ENCODE measurements around the gene SDHAF1. TPM values are rescaled to one million over a fixed set of nuclear protein-coding genes. Genes with fewer than 3 reads are reported as not detected.
A peak's percentile ranks its signal among the peaks of the same experiment; 100 is the strongest.

The SDHAF1 gene
- total RNA-seq, 1 donor from 2014 or later = 11.0 TPM

DNA sequence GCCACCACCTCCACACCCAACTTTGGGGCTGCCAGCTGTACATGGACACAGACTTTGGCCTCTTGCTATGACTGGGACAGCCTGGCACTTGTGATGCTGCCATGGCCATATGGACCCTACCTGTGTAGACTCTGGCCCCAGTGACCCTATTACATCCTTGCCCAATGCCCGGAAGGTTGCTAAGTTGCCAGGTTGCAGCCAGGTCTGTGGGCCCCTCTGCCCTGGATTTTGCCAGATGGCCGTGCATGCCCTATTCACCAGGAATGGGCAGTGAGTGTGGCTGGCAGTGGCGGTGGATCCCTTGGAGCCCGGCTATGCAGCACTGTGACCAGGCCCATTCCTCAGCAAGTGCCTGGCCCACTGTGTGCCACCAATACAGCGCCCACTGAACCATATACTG lies 8.9 kb upstream of the SDHAF1 start:
- intact Hi-C loops (cut with DNase I) = no loop called here
- DNase-seq (ENCODE audit: low spot score) = no peak

DNA sequence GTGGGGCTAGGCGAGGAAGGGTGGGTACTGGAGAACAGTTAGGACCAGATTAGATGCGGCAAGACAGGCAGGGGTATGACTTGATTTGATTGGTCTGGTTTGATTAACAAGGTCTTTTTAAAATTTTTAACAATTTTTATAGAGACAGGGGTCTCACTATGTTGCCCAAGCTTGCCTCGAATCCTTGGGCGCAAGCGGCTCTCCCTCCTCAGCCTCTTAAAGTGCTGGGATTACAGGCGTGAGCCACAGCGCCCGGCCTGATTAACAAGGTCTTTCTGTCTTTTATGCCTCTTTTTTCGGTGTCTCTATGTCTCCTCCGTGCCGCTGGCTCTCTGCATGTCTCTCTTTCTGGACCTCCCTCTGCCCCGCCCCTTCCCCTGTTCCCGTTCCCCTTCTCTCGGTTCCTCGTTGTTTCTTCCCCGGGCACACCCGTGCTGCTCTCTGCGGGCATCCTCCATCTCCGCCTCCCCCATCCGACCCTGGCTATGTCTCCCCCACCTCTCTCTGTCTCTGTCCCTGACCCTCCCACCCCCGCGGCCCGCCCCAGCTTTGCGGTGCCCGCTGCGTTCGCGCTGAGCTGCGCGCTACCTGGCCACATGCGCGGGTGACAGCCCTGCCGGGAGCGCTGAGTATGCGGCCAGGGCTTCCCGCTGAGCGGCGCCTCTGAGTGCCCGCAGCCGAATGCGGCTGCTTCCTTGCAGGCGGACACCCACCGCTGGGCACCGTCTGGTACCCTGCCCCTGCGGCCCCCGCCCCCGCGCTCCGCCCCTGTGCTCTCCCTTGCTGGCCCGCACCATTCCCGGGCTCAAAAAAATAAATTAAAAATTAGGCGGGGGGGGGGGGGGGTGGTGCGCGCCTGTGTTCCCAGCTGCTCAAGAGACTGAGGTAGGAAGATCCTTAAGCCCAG lies 8.1 kb upstream of the SDHAF1 start:
- intact Hi-C loops (cut with DNase I) = no loop called here
- peak; percentile 79 for DNase-seq (ENCODE audit: low spot score)

DNA sequence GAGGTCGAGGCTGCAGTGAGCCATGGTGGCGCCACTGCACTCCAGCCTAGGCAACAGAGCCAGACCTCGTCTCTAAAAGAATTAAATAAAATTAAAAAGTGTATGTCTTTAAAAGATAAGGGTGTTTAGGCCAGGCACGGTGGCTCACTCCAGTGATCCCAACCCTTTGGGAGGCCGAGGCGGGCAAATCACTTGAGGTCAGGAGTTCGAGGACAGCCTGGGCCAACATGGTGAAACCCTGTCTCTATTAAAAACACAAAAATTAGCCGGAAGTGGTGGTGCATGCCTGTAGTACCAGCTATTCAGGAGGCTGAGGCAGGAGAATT lies 7.5 kb upstream of the SDHAF1 start:
- intact Hi-C loops (cut with DNase I) = no loop called here
- DNase-seq (ENCODE audit: low spot score) = no peak

DNA sequence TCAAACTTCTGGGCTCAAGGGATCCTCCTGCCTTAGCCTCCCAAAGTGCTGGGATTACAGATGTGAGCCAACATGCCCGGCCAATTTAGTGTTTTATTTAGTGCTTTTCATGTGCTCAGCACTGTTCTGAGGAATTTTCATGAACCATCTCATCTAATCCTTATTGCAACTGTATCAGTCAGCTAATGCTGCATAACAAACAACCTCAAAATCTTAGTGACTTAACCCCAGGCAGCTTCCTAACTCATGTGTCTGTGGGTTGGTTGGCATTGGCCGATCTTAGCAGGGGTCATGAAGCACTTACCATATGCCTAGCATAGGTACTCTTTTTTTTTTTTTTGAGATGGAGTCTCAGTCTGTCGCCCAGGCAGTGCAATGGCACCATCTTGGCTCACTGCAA lies 6.2 kb upstream of the SDHAF1 start:
- DNase-seq (ENCODE audit: low spot score) = no peak
- intact Hi-C loops (cut with DNase I) = no loop called here

DNA sequence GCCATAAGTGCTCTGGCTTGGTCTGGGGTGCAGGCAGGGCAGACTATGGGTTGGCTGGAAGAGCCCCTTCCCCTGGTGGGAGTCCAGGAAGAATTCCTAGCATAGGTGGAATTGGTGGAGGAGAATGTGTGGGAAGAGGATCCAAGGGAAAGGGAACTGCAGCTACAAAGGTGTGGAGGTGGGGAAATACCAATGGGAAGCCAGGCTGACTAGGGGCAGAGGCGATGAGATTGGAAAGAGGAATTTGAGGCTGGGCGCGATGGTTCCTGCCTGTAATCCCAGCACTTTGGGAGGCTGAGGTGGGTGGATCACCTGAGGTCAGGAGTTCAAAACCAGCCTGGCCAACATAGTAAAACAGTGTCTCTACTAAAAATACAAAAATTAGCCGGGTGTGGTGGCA lies 4.8 kb upstream of the SDHAF1 start:
- DNase-seq (ENCODE audit: low spot score) = no peak
- intact Hi-C loops (cut with DNase I) = no loop called here

DNA sequence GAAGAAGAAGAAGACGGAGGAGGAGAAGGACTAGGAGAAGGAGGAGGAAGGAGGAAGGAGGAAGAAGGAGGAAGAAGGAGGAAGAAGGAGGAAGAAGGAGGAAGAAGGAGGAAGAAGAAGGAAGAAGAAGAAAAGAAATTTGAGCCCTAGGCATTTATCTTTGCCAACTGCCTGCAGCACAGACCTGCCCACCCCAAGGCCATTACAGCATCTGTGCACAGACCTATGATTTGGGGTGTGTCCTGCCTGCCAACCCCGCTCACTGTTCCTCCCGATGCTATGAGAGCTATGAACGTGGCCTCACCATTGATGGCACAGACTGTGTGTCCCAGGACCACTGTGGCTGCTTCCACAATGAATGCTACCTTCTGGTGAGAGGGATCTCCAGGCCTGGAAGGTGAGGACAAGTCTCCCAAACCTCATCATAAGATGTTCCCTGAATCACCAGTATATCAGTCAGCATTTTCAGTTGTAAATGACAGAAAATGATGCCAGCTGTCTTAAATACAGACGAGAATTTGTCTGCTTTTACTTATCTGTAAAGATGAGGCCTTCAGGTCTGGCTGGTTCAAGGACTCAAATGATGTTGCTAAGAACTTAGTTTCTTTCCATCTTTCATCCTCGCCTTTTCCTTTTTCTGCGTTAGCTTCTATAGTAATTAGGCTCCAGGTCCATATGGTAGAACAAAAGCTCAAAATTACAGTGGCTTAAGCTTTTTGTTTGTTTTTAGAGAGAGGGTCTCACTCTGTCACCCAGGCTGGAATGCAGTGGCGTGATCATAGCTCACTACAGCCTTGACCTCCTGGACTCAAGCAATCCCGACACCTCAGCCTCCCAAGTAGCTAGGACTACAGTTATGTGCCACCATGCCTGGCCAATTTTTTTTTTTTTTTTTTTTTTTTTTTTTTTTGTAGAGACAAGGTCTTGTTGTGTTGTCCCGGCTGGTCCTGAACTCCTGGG lies 3.9 kb upstream of the SDHAF1 start:
- intact Hi-C loops (cut with DNase I) = no loop called here
- DNase-seq (ENCODE audit: low spot score) = no peak

DNA sequence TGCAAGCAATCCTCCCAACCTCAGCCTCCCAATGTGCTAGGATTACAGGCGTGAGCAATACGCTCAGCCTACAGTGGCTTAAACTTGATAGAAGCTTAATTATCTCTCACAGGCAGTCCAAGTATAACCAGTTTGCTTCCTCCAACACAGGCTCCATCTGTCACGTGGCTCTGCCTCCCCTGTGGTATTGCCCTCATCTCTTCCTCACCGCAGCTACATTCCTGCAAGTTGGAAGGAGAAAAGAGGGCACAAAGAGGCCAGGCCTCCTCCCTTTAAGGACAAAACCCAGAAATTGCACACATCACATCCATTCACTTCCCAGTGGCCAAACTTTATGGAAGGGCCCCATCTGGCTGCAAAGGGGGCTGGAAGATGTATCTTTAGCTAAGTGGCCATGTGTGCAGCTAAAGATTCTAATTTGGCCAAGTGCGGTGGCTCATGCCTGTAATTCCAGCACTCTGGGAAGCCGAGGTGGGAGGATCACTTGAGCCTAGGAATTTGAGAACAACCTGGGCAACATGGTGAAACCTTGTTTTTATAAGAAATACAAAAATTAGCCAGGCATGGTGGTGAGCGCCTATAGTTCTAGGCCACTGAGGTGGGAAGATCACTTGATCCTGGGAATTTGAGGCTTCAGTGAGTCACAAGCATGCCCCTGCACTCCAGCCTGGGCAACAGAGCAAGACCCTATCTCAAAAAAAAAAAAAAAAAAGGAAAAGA lies 3.1 kb upstream of the SDHAF1 start:
- intact Hi-C loops (cut with DNase I) = no loop called here

DNA sequence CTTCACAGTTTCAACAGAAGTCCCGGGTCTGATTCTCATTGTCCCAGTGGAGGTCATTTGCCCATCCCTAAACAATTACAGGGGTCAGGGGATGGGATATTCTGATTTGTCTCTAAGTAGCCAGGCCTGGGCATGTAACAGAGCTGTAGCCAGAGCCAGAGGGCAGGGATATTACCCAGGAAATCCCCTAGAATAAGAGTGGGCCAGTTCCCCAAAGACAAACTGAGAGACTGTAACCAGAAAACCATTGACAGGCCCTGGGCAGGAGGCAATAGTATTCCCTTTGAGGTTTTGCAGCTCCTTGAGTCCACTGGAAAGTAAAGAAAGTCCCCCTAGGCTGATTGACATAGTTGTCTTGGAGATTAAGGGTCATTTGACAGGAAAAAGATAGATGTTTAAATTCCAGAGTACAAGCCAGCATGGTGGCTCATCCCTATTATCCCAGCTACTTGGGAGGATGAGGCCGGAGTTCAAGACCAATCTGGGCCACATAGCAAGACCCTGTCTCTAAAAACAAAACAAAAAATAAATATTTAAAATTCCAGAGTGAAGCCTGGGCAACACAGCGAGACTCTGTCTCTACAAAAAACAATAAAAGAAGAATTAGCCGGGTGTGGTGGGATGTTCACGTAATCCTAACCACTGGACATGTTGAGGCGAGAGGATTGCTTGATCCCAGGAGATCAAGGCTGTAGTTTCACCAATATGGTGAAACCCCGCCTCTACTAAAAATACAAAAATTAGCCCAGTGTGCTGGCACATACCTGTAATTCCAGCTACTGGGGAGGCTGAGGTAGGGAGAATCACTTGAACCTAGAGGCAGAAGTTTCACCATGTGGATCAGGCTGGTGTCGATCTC lies 1.9 kb upstream of the SDHAF1 start:
- intact Hi-C loops (cut with DNase I) = no loop called here
- DNase-seq (ENCODE audit: low spot score) = no peak

More for the DNA sequence above, 3.1 kb upstream of the SDHAF1 start:
- DNase-seq (ENCODE audit: low spot score) = no peak

DNA sequence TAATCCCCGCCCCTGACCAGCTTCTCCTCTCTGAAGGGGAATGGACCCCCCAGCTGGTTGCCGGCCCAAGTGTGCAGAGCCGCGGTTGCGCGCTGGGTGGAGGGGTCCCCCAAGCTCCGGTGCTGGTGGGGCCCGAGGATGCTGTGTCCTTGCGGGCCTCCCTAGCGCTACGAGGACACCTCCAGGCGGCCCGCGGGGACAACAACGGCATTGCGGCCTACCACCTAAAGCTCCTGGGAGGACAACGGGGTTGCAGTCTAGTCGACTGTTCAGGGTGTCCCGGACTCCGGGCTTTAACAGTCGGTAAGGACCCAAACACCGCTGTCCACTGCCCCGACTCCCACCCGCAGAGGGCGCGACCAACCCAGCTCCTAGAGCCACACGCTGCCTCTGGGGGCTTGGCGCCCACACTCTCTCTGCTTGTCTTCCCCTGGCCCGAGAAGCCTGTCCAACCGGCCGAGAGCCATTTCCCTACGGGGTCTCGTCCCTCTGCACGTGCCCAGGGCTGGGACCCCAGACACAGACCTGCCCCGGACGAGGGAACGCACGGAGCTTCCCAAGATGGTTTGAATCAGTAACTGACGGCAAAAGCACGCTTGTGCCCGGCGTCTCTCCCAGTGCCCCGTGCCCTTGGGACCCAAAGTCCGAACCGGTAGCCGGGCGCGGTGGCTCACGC lies 927 bp upstream of the SDHAF1 start:
- intact Hi-C loops (cut with DNase I) = no loop called here
- DNase-seq (ENCODE audit: low spot score) = no peak

DNA sequence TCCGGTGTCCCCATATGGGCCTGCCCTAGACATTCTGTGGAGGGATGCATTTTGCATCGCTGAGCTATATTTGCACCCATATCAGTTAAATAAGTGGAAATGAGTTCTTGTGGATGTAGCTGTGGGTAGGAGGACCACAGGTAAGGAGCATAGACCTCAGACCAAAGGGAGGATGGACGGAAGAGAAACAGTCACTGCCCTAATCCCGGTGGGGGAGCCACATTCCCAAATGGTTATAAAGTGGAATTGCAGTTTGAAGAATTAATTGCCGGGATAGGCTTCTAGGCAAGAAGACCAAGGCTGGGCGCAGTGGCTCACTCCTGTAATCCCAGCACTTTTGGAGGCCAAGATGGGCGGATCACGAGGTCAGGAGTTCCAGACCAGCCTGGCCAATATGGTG lies 1.8 kb downstream of the SDHAF1 start:
- DNase-seq (ENCODE audit: low spot score) = no peak
- intact Hi-C loops (cut with DNase I) = loop anchor here (5.0 kb wide), 1 partner anchor 336 kb away; no protein-coding TSS in a partner anchor

DNA sequence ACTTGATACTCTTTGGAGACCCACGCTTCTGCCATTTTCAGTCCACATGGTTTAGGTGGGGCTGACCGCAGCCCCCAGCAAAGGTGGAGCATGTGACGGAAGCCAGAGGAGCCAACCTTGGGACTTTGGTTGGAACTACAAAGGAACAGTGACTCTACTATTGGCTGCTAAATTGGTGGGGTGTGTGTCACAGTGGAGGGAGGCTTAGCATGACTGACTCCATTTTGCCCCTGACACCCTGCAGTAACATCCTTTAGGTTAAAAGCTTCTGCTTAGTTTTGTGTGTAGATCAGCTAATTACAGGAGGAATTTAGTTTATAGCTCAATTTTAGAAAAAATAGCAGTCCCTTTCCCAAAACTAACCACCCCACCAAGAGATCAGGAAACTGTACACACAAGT lies 6.6 kb downstream of the SDHAF1 start:
- intact Hi-C loops (cut with DNase I) = no loop called here
- DNase-seq (ENCODE audit: low spot score) = no peak

DNA sequence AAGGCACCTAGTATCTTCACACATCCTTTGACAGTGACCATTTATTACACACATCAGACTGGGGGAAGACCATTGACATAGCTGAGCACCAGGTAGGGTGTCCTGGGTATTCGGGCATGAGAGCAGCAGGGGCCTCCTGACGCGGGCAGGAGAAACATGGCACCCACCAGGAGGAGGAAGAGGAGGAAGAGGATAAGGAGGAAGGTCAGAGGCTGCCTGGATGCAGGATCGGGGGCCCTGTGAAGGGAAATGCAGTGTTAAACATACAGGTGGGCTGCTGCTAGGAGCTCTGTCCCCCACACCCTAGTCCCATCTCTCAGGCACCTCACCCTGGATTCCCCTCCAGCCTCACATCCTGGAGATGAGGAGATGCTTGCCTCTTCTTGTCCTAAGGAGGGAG lies 8.3 kb downstream of the SDHAF1 start:
- intact Hi-C loops (cut with DNase I) = no loop called here
- no peak for DNase-seq (ENCODE audit: low spot score)

DNA sequence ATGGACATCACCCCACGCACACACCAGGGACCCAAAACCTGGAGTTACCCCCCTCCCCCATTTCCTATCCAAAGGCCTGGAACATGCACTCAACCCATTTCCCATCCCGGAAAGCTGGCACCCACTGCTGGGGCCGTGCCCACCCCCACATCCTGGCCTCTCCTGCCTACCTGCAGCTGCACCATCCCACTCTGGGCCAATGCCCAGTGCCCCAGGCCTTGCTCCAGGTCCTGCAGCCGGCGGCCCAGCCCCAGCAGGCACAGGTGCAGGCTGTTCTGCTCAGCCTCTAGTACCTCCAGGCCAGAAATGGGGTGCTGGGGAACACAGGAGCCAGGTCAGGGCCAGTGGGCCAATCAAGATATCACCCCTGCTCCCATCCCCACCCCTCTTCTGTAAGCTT lies 12.0 kb downstream of the SDHAF1 start:
- DNase-seq (ENCODE audit: low spot score) = no peak
- intact Hi-C loops (cut with DNase I) = no loop called here

DNA sequence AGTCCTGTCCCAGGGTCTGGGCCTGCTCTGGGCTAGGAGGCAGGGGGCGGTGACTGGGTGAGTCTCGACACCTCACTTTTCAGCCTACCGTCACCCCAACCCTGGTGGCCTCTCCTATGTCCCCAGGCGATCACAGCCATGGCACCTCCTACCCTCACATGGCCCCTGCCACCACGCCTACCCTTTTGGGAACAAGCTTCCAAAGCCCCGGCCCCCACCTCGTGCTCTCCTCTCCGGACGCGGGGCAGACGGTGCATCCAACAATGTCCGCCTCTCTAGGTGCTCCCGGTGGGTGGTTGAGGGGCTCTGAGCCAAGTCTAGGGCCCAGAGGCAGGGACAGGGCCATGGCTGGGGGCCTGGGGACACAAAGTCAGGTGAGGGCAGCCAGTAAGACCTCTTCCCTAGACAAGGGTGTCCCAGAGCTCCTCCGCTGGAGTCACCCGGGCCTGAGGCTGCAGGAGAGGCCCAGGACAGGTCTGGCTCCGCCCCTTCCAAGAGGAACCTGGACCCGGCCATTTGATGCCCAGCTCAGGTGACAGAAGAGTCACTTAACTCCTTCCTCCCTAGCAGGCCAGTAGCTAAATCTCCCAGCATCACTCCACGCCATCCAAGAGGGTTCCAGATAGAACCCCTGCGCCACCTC lies 13.5 kb downstream of the SDHAF1 start, which contains the start of gene SYNE4:
SYNE4 (minus strand) TSS at position 478 of the 643 bp plus-strand sequence; CDS start at position 346, 132 bp downstream.
- no peak for DNase-seq (ENCODE audit: low spot score)

DNA sequence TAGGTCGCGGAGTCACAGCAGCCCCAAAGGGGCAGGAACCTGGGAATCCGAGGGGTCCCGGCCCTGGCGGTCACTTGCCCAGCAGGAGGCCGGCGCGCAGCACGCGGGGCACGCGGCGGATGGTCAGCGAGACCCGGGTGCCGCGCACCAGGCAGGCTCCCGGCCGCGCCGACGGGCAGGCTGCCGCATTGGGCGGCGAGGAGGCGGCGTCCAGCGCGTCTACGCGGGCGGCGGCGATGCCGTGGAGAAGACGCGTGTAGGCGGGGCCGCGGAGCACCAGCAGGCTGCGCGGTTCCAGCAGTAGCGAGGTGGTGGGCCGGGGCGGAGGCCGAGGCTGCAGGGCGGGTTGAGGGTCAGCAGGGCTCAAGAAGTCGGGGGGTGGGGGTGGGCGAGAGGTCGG lies 14.2 kb downstream of the SDHAF1 start:
- intact Hi-C loops (cut with DNase I) = no loop called here

More for the DNA sequence above, 13.5 kb downstream of the SDHAF1 start, which contains the start of gene SYNE4:
- intact Hi-C loops (cut with DNase I) = no loop called here

DNA sequence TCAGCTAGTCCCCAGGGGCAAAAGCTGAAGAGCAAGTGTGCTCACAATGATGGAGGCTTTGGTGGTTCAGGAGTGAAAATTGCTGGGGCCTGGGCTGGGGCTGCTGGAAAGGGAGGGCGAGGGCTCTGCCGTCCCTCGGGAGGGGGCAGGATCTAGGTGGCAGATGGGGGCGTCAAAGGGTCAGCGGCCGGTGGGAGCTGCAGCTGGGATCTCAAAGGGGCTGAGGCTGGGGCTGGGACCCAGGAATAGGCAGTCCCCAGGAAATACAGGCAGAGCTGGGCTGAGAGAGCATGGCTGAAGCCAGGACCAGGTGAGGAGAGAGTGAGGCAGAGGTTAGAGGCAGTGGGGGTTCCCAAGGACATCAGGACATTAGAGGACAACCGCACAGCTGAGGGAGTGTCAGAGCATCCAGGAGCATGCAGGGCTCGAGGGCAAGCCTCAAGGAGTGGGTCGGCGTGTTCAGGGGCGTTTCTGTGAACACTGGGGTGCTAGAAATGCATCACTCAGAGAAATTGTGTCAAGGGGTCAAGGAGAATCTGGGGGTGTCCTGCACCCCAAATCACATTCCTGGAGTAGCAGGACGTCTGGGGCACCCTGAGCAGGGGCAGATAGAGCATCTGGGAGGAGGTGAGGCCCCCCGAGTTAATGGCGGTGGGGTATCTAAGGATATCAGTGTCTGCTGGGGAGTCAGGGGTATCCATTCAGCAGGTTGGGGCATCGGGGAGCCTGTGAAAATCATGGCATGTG lies 14.8 kb downstream of the SDHAF1 start:
- intact Hi-C loops (cut with DNase I) = no loop called here
- no peak for DNase-seq (ENCODE audit: low spot score)

More for the DNA sequence above, 14.2 kb downstream of the SDHAF1 start:
- DNase-seq (ENCODE audit: low spot score) = peak; percentile 81

DNA sequence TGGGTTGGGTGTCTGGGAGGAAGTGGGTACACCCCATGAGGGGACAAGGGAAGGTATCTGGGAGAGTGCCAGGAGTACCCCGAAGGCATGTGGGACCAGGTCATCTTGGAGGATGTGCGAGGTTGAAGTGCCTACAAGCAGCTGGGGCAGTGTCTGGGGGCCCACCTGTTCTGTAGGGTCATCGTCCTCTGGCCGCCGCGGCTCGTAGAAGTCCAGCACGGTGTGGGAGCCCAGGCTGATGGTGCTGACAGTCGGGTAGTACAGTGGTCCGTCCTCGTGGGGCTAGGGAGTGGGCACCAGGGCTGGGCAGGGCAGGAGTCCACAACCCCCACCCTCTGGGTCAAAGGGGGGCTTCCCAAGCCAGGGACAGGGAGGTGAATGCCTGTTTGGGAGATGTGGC lies 15.4 kb downstream of the SDHAF1 start:
- DNase-seq (ENCODE audit: low spot score) = no peak
- intact Hi-C loops (cut with DNase I) = no loop called here
